Fibroblast of lung (primary cell): ENCODE results near the gene C6orf15. TPM values are rescaled to one million over a fixed set of nuclear protein-coding genes. Genes with fewer than 3 reads are reported as not detected.
A peak's percentile ranks its signal among the peaks of the same experiment; 100 is the strongest.

Experiments
- DNase-seq, 2 donors: peaks; one replicate each; pipeline versions ENCODE4 v3.0.0 to v3.0.0-alpha.2; 2010; ENCODE audit warnings: low read depth in 2 of 2
- H2AFZ ChIP-seq: 2 replicates; pipeline ENCODE4 v1.5.1; 2012; ENCODE audit warnings: low read length, control low read depth, inconsistent platforms
- H3K27ac ChIP-seq: 2 replicates; pipeline ENCODE4 v1.5.1; 2011; ENCODE audit warnings: low read length, control low read depth; ENCODE audit not compliant: insufficient read depth
- H3K27me3 ChIP-seq: 2 replicates; pipeline ENCODE4 v1.5.1; 2011; ENCODE audit warnings: mild to moderate bottlenecking, low read length; ENCODE audit not compliant: control insufficient read depth, insufficient read depth
- H3K36me3 ChIP-seq: 2 replicates; pipeline ENCODE4 v1.5.1; 2011; ENCODE audit warnings: low read length; ENCODE audit not compliant: control insufficient read depth, insufficient read depth
- H3K4me1 ChIP-seq: 2 replicates; pipeline ENCODE4 v1.5.1; 2011; ENCODE audit warnings: low read length; ENCODE audit not compliant: control insufficient read depth, insufficient read depth; ENCODE audit errors: extremely low read depth
- H3K4me2 ChIP-seq: 2 replicates; pipeline ENCODE4 v1.5.1; 2011; ENCODE audit warnings: low read length, control low read depth; ENCODE audit not compliant: insufficient read depth; ENCODE audit errors: extremely low read depth
- H3K4me3 ChIP-seq, 4 experiments: fragments of 200-600 bp in 1 of 4; sonication (generic) in 1 of 4; replicated peaks in 1 of 4; 2 replicates each; pipeline ENCODE4 v1.5.1; 2011 to 2016; ENCODE audit warnings: low read length in 4 of 4, low read depth in 3 of 4, mild to moderate bottlenecking in 3 of 4, control low read depth in 2 of 4, inconsistent platforms in 1 of 4, mixed read lengths in 1 of 4; ENCODE audit not compliant: insufficient read depth in 1 of 4; ENCODE audit errors: control extremely low read depth in 1 of 4
- H3K79me2 ChIP-seq: 2 replicates; pipeline ENCODE4 v1.5.1; 2012; ENCODE audit warnings: mild to moderate bottlenecking, low read length, inconsistent platforms; ENCODE audit not compliant: control insufficient read depth, insufficient read depth
- H3K9ac ChIP-seq: 2 replicates; pipeline ENCODE4 v1.5.1; 2011; ENCODE audit warnings: mild to moderate bottlenecking, low read length, control low read depth; ENCODE audit not compliant: insufficient read depth
- H3K9me3 ChIP-seq: 2 replicates; pipeline ENCODE4 v1.5.1; 2012; ENCODE audit warnings: low read depth, low read length; ENCODE audit not compliant: control insufficient read depth, insufficient read depth
- H4K20me1 ChIP-seq: 2 replicates; pipeline ENCODE4 v1.5.1; 2011; ENCODE audit warnings: low read length; ENCODE audit not compliant: control insufficient read depth, insufficient read depth; ENCODE audit errors: extremely low read depth
- EZH2 ChIP-seq: IDR thresholded peaks from 2 replicates; pipeline ENCODE4 v1.5.1; 2012; ENCODE audit warnings: low read length, control low read depth, mild to moderate bottlenecking; ENCODE audit errors: missing control alignments
- polyA plus RNA-seq, 2 donors: library from polyadenylated mRNA; depleted of rRNA in 1 of 2; stranded (reverse) in 1 of 2; unstranded in 1 of 2; fragments of >200 nt; gene quantifications; 2 replicates each; pipeline ENCODE4 v1.2.1, GENCODE V29; 2011 to 2012; ENCODE audit warnings: missing spikeins in 1 of 2
- total RNA-seq: library from RNA; depleted of rRNA; stranded (reverse); fragments of >200 nt; gene quantifications from 2 replicates; pipeline ENCODE4 v1.2.1, GENCODE V29; 2014
- TF ChIP-seq, protein P1 (sequence below), 2 donors: IDR thresholded peaks in 1 of 2; conservative IDR thresholded peaks in 1 of 2; 1 replicate in 1 of 2; 2 replicates in 1 of 2; pipeline ENCODE4 v1.5.1; 2011 to 2012; ENCODE audit warnings: low read length in 2 of 2, control low read depth in 1 of 2, inconsistent platforms in 1 of 2, low read depth in 1 of 2, mild to moderate bottlenecking in 1 of 2

Gene C6orf15
- total and polyA plus RNA-seq, 2 donors (not counting 1 experiment from before 2014, with no cell fraction given), result not detected

DNA sequence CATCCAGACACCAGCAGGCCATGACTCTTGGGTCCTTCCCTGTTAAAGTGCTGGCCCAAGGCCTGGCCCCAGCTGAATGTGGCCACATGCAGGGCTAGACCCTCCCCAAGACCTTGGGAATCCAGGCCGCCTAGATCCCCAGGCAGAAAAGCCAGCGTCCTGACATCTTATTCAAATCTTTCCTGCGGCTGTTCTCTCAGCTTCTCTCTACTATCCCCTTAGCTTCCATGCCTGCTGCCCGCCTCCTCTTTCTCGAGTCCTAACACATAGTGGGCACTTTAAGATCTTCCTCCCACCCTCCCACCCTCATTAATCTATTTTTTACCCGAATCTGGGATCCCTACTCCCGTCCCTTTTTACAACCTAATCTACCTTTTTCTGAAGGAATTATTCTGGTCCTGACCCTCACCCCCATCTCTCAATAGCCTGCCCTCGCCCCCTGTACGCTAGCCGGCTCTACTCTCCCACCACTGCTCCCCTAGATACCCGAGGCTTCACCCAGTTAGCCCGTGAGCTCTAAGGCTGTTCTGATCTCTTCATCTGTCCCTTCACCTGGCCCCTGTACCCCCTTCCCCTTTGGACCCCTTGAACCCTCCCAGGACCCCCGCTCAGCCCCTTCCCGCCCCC lies 45.3 kb upstream of the C6orf15 start, which contains the start of gene CCHCR1:
Gene CCHCR1, minus strand, starts transcription at position 290 of the 627 bp plus-strand sequence. Its CDS starts 202 bp downstream, at position 88.
- Histone ChIP-seq H3K9ac (peak within 1 kb of the TSS; percentile 82), H3K4me2 (peak within 1 kb of the TSS; percentile 99), H3K4me3 (peak within 1 kb of the TSS; percentile 86 to 95 (median 92)), H3K27me3 (no peaks in the 10 kb centered on the region), H3K9me3 (no peaks in the 10 kb centered on the region), H3K4me1 (peaks cover 11% of the 10 kb centered on the region), H3K79me2 (peaks cover 23% of the 10 kb centered on the region), H3K36me3 (peaks cover 5% of the 10 kb centered on the region), H4K20me1 (no peaks in the 10 kb centered on the region), H3K27ac (peak within 1 kb of the TSS; percentile 76), H2AFZ (peak within 1 kb of the TSS; percentile 90)
- DNase-seq, result no peak
- no peak for TF ChIP-seq EZH2
- TF ChIP-seq, protein P1, sequence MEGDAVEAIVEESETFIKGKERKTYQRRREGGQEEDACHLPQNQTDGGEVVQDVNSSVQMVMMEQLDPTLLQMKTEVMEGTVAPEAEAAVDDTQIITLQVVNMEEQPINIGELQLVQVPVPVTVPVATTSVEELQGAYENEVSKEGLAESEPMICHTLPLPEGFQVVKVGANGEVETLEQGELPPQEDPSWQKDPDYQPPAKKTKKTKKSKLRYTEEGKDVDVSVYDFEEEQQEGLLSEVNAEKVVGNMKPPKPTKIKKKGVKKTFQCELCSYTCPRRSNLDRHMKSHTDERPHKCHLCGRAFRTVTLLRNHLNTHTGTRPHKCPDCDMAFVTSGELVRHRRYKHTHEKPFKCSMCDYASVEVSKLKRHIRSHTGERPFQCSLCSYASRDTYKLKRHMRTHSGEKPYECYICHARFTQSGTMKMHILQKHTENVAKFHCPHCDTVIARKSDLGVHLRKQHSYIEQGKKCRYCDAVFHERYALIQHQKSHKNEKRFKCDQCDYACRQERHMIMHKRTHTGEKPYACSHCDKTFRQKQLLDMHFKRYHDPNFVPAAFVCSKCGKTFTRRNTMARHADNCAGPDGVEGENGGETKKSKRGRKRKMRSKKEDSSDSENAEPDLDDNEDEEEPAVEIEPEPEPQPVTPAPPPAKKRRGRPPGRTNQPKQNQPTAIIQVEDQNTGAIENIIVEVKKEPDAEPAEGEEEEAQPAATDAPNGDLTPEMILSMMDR (conservative IDR thresholded peaks at IDR 0.05 in 1 of 2, IDR thresholded peaks at IDR 0.05 in 1 of 2; ENCODE audit: low read depth in 1 of 2, low read length in 2 of 2), result no peak

DNA sequence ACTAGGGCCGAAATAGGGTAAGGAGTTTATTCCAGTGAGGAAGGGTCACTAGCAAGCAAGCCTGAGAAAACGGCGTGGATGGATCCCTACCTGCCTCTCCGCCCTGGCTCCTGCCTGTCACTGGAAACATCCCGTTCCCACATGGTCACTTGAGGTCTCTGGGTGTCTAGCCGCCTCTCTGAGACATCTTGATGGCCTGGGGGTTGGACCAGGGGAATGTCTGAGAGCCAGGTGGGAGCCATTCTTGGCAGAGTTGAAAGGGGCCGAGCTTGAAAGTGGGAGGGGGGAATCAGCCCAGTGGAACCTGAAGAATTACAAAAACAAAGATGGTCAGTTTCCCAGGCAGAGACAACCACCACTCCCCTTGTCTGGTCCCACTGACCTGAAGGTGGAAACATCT lies 44.3 kb upstream of the C6orf15 start:
- no peak overlapping the region for H3K27ac ChIP-seq
- no peak overlapping the region for H3K4me3 ChIP-seq
- H3K9ac ChIP-seq, result no peak overlapping the region
- no peaks in the 10 kb centered on the region for H3K27me3 ChIP-seq
- TF ChIP-seq EZH2, result no peak
- TF ChIP-seq, protein P1 (conservative IDR thresholded peaks at IDR 0.05 in 1 of 2, IDR thresholded peaks at IDR 0.05 in 1 of 2; ENCODE audit: low read depth in 1 of 2, low read length in 2 of 2), result no peak
- H3K4me2 ChIP-seq, result no peak overlapping the region
- no peaks in the 10 kb centered on the region for H3K9me3 ChIP-seq
- peaks cover 5% of the 10 kb centered on the region for H3K36me3 ChIP-seq
- H3K79me2 ChIP-seq, result peaks cover 23% of the 10 kb centered on the region
- H3K4me1 ChIP-seq, result peaks cover 11% of the 10 kb centered on the region
- DNase-seq, result no peak
- H2AFZ ChIP-seq, result no peak overlapping the region
- H4K20me1 ChIP-seq, result no peaks in the 10 kb centered on the region

DNA sequence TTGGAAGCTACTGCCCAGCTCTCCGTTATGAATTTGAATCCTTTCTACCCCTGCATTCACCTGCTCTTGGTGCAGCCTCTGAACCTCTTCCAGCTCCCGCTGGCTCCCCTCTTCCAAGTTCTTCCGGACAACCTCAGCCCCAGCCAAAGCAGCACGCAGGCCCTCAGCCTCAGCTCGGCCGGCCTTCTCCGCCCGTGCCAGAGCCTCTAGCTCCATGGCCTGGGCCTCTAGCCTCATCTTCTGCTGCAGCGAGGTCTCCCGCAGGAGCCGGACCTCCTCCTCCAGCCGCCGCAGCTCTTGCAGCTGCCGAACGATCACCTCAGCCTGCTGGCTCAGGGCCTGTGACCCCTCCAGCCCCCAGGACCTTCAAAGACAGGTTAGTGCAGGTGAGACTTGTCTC lies 42.1 kb upstream of the C6orf15 start:
- peaks cover 7% of the 10 kb centered on the region for H3K4me1 ChIP-seq
- no peaks in the 10 kb centered on the region for H3K27me3 ChIP-seq

More for the DNA sequence above, 42.1 kb upstream of the C6orf15 start:
- peaks cover 13% of the 10 kb centered on the region for H3K79me2 ChIP-seq
- H3K36me3 ChIP-seq, result peaks cover 4% of the 10 kb centered on the region
- H3K9me3 ChIP-seq, result no peaks in the 10 kb centered on the region
- no peak overlapping the region for H3K27ac ChIP-seq
- no peaks in the 10 kb centered on the region for H4K20me1 ChIP-seq
- no peak overlapping the region for H3K4me2 ChIP-seq
- no peak for DNase-seq
- H3K4me3 ChIP-seq, result no peak overlapping the region
- no peak overlapping the region for H3K9ac ChIP-seq
- TF ChIP-seq, protein P1 (conservative IDR thresholded peaks at IDR 0.05 in 1 of 2, IDR thresholded peaks at IDR 0.05 in 1 of 2; ENCODE audit: low read depth in 1 of 2, low read length in 2 of 2), result no peak
- no peak for TF ChIP-seq EZH2
- H2AFZ ChIP-seq, result no peak overlapping the region
